NCI-H2081 treated with DMSO at 0.1 percent for 48 hours (cell line): ENCODE measurements around the gene MAPK8.

Experiments
- DNase-seq: peaks from one replicate; lab custom pipeline; 2025; lab: John Stamatoyannopoulos, UW

MAPK8 gene

DNA sequence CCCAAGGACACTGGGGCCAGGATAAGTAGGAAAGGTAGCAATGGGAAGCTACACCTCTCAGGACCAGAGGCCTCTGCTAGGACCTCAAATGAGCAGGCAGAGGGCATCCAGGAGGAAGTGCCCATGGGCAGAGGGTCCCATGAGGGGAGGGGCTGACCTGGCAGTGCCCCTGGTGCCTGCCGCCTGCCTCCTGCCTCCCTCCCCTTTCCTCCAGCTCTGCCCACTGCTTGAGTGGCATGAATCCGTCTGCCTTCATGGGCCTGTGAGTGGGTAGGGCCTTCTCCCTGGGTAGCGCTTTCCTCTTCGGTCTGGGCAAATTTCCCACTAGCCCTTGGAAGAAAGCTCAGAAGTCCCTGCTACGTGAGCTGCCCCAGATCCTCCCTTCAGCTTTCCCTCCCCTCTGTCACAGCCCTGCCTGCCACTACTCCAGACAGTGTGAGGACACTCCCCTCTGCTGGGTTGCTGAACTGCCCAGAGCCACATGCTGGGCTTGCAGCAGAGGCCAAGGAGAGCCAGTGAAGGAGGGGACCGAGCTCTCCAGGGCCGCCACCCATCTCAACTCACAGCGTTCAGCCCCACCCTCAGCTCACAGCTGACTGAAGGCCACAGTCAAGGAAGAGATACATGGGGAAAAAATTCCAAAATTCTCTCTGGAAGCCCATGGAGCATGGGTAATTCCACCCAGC, 157.0 kb downstream of the MAPK8 start:
- DNase-seq: no peak

DNA sequence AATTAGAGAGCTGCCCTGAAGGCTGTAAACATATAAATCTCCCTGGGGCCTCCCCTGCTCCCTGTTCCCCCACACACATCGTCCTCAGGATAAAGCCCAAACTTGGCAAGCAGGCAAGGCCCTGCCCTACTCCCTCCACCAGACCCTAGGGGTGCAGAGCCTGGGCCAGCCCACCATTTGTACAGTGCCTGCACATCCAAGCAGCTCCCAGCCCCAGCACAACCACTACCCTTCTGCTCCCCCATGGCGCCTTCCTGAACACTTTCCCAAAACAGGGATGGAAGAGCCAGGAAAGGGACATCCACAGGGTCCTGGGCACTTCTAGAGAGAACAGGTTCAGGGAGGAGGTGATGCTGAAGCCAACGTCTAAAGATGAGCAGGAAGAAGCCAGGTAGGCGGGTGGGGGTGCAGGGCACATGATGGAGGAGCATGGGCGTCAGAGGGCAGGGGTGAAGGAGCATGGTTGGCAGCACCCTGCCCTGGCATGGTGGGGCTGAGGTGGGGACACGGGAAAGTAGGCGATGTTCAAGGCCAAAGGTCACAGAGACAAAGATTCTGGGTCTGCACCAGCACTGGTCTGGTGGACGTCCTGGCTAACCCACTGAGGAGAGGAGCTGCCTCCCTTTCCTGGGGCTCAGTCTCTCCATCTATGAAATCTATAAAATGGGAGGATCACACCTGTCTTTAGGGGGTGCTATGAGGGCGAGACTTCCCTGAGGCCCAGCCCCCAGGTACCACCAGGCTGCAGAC, 157.8 kb downstream of the MAPK8 start:
- no peak for DNase-seq

DNA sequence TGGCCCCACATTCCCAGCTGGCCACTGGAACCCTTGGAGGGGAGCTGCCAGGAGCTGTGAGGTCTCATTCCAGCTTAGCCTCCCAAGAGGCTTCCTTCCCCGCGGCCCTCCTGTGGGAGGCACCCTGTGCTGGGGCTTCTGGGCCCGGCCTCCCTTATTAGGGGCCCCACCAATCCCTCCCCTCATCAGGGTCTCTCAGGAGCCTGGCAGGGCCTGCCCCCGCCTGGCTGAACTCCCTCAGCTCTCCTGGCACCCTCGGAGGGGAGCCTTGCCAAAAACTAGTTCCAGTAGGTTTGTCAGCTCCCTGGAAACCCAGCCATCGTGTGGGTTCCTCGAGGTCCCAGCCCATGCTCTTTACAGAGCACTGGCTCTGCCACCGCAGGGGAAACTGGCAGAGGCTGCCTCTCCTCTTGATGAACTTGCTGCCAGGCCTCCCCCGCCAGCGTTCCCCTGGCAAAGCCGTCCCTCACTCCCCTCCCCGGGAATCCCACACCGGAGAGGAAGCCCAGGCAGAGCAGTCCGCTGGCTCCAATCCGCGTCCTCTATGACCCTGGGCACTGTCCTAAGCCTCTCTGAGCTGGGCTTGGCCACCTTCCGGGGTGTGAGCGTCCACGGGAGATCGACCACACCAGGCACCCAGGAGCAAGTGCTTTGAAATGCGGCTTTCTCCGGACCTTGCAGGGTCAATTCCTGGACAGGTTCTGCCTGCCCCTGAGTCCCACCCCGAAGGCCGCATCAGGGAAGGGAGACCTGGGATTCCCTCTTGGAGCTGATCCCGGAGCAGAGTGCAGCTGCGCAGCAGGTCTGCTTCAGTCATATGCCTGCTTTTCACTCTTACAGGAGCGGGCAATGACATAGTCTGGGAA, 158.6 kb downstream of the MAPK8 start:
- DNase-seq: no peak

DNA sequence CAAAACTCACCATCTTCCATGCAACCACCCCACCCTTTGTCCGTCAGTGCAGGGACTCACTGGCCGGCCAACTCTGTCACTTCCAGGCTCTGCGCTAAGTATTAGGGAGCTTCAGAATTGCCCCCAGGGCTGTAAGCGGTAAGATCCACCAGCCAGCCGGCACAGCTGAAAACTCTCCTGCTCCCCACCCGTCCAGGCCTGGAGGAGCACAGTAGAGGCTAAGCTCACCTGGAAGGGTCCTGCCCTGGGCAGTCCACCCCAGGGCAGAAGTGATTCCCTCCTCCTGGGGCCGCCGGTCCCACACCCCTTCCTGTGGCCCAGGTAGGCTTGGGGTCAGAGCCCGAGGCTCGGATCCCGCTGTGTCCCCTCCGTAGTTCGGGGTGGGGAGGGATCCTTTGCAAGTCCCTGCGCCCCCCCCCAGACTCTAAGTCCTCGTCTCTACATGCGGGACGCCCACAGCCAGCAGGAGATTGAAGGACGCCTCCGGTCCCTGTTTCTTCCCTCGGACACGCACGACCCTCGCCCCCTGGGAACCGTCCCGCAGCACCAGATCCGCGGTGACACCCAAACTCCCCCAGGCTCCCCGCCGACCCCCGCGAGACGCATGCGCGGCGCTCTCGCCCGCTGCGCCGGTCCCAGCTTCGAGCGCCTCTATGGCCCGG, 159.5 kb downstream of the MAPK8 start:
- DNase-seq: no peak

DNA sequence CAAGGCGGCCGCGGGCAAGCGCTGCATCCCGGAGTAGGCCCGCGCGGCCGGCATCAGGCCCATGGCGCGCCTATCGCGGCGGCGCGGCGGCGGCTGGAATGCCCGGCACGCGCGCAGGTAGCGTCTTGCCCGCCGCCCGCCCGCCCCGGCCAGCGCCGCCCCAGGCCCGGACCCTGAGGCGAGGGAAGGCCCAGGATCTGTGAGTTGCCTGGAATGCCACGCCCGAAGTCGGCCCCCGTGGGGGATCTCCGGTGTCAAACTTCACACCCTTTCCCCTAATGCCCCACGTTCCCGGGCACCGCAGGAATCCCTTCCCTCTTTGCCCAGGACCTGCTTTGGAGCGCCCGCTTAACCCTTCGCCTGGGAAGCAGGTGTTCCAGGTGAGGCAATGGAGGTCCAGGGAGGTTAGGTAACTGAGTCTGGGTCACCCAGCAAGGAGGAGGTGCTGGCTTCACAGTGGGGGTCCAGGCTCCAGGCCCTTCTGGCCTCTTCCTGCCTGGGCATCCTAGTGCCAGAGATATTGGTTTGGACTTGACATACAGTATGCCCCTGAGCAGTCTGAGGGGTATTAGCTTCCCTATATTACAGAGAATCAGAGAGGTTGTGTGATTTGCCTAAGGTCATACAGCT, 160.2 kb downstream of the MAPK8 start:
- DNase-seq: no peak

DNA sequence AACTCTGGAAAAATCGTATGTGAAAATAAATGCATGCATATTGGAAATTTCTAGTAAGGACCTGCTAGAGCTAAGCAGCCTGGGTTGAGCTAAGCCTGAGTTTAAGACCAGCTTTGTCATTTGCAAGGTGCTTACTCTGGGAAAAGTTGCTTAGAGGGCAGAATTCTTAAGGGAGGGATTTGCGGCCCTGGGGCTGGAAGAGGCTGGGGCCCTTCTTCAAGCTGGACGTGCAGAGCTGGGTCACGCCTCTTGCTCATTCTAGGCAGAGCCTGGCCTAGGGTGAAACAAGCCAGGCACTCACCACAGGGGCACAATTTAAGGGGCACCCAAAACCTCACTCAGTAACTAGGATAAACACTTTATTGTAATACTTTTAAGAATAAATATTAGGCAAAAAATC, 161.2 kb downstream of the MAPK8 start:
- no peak for DNase-seq

DNA sequence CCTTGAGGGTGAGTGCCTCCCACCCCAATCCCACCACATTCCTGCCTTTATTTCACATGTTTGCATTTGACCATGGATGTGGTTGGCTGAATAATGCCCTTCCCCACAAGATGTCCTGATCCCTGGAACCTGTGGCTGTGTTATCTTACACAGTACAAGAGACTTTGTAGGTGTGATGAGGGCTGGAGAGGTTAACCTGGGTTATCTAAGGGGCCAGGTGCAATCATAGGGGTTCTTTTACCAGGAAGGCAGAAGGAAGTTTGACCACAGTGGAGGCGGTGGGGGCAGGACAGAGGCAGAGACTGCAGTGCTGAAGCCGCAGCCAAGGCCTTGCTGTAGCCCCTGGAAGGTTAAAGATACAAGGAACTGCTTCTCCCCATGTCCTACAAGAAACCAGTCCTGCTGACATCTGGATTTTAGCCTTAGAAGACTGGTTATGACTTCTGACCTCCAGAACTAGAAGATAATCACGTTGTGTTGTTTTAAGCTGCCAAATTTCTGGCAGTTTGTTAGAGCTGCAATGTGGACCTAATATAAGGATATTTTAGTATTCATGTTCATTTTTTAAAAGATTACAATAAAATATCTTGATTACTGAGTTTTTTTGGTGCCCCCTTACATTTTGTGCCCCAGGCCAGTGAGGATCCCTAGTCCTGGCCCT, 161.8 kb downstream of the MAPK8 start:
- no peak for DNase-seq

DNA sequence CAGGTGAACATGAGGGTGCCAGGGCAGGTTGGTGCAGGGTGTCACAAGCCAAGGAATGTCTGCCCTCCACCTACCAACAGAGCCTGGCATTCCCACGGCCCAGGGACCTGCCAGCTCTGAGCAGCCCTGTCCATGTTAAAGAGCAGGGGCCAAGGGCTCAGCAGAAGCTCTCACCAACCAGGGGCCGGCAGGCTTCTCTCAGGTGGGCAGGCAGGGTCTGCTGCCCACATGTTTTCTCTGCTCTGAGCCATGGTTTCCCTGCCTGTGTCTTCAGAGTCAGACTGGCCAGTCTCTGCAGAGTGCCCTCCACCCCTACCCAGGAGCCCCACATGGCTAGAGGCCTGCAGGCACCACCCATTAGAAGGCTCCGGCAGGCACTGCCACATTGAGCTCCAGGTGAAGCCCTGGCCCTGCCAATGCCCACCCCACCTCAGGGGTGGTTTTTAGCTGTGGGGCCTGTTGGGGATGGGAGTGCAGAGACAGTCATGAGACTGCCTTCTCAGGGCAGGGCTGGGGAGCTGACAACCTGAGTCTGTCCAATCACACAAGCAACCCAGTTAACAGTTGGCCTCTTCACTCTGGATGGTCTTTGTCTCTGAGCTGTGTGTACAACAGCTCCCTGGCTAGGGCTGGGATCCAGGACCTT, 162.5 kb downstream of the MAPK8 start:
- DNase-seq: no peak

DNA sequence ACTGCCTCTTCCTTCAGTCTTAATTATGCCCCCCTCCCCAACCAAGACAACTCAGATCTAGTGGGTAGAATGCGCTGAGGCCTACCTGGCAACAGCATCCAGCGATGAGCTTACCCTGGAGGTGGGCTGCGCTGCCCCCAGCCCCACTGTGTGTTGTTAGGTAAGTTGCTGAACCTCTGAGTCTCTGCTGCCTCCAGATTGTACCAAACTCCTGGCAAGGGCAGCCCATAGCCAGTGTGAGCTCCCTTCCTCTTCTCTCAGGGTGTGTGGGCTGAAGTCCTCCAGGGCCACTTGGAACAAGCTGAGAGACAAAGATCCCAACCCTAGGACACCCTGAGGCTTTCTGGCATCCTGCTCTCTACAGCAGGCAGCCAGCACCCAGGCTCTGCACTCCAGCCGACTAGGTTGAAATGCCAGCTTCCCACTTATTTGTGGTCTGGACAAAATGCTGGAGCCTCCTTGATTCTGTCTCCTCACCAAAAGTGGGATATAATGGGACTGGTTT, 163.1 kb downstream of the MAPK8 start:
- DNase-seq: no peak

DNA sequence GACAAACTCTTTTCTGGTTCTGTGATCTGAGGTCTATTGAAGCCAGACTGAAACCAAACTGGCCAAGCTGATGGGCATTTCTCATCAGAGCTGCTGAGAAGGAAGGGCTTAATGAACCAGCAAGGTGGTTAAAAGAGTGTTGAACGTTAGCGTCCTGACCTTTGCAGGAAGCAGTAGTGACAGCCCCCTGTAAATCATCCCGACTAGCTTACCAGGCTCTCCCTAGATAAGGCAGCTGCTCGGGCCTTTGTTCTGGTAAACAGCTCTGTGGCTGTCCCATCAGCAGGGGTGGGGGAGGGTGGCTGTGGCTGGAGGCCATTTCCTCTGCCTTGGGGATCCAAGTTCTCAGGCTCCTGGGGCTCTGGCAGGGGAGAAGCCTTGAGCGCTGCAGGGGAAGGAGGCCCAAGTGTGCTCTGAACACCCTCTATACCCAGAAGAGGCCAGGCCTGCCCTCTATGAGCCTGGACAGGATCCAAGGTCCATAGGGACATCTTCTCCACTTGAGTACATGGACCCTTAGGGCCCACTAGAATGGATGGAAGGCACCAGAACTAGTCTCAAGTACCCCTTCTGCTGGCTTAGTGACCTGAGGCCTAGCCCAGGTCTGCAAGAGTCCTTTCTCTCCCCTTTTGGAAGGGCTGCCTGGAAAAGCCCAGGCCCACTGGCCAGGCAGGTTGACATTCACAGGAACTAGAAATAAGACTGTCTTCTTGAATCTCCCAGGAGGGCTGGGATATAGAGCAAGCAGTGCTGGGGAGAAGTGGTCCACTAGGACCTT, 163.8 kb downstream of the MAPK8 start:
- DNase-seq: no peak

DNA sequence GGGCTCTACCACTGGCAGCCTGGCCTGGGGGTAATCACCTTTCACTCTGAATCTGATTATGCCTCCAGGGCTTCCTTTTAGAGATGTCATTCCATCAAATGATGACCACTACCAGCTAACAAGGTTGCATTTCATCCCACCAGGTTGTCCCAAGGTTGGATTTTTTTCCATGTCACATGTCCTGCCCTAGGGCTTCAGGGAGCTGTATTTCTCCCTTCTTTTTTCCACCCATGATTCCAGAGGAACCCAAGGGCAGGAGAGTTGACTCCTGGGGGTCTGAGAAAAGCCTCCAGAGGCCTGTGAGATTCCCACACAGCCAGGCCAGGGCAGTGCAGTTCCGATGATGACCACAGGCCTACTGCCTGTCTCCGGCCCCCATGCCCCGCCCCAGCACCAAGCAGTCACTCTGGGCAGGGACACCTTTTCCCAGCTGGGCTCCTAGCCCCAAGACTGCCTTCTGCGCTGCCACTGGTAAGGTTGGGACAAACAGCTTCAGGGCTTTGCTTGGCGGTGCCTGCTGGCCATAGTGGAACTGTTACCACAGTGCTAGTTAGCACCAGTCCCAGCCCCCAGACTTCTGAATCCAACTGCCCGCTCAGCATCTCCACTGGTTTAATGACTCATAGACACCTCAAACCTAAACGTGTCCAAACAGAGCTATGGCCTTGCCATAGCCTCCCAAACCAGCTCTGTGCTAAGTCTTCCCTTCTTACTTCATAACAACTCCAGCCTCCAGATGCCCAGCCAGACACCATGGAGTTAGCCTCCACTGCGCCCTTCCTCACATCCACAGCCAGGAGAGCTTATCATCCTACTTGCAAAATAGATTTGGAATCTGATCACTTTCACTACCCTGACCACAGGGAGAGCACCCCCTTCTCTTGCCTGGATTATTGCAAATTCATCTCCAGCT, 164.7 kb downstream of the MAPK8 start:
- DNase-seq: no peak

DNA sequence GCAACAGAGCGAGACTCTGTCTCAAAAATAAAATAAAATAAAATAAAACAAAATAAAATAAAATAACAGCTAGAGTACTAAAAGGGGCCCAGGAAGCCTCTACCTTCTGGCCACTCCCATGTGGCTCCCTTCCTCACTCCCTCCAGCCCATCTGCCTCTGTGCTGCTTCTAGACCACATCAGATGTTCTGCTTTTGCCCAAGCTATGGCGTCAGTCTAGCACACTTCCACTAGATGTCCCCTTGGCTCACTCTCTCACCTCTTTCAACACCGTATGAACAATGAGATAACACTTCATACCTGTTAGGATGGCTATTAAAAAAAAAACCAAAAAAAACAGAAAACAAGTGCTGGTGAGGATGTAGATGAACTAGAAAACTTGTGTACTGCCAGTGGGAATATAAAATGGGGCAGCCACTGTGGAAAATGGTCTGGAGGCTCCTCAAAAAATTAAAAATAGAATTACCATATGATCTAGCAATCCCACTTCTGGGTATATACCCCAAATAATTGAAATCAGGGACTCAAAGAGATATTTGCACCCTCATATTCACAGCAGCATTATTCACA, 166.1 kb downstream of the MAPK8 start:
- DNase-seq: no peak

DNA sequence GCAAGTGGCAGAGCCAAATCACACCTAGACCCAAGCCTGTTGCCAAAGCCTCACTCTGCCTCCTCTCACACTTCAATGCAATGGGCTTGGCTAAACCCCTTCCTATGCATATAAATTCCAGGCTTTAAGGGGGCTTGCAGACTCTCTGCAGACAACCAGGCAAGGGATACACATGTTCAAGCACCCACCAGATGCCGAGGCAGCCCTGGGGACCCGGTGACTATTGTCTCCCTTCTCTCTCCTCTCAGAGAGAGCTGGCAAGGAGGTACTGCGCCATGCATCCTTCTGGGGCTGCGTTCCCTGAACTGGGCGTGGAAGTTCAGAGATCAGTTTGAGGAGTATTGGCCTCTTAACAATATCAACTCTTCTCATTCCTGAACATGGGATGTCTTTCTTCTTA, 167.2 kb downstream of the MAPK8 start:
- no peak for DNase-seq

DNA sequence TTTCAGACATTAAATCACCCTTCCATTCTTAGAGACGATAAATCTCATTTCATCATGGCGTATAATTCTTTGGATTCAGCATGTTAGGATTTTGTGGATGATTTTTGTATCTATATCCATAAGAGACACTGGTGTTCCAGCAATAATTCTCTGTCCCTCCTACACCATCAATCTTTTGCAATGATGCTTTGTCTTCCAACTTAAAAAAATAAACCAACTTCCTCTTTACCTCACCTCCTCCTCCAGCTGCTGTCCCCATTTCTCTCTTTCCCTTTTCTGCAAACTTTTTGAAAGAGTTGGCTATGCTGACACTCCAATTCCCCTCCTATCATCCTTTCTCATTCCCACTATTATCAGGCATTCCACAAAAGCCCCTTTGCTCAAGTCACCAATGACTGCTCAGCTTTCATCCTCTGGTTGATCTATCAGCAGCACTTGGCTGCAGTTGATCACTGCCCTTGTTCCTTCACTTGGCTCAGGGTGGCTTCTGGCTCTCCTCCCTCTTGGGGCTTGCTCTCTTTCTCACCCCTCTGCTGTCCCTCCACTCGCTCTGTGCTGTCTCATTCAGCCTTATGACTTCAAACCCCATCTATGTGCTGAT, 168.4 kb downstream of the MAPK8 start:
- no peak for DNase-seq

DNA sequence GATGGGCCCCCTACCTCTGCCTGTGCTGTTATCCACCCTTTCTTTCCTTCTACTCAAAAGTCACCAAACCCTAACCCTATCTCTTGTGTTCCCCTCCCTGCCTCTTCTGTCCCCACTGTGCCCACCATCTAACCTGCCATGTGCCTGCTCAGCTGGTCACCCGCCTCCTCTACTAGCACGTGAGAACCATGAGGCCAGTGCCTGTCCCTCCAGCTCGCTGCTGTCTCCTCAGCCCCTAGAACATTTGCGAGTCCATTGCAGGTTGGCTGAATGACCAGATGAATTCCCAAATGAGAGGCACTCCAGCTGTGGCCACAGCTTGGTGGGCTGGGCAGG, 169.4 kb downstream of the MAPK8 start:
- no peak for DNase-seq

DNA sequence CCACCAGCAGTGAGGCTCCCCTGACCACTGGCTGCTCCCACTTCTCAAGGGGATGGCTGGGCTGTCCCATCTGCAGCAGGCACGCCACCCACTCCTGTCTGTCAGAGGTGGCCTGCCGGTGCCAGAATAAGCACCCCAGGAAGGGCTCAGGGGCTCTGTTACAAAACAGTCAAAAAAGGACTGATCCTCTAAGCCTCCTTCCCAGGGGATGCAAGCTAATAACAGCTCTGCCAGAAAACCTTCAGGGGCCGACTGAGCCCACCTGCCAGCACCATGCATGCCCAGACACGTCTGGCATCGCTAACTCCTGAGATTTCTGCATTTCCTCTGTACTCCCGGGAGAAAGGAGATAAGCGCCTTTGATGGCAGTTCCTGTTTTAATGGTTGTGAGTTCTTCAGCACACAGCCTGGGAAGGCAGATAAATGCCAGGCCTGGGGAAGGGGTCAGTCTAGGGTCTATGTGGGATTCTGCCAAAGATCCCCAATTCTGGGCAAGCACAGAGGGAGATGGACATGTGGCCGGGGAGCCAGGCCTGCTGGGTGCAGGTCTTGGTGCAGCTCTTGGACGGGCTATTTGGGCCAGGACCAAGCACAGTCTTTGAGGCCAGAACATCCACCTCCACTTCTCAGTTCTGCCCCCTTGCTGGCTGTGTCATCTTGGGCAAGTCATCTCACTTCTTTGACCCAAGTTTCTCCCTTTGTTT, 170.0 kb downstream of the MAPK8 start:
- no peak for DNase-seq

DNA sequence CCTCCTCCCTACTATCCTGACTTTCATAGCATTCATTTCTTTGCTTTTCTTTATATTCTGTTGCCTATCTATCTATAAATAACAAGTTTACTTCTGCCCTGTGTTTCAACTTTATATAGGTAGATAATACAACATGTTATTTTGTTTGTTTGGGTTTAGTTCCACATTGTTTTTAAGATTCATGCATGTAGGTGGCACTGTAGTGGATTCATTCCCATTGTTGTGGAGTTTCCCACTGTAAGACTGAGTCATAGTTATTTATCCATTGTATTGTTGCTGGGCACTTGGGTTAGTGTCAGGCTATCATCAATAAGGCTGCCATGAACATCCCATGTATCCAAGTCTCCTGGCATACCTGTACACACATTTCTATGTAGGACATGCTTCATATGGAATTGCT, 170.7 kb downstream of the MAPK8 start:
- DNase-seq: no peak
